ENCODE results near the gene POLR3H.
"Not testable (repeated sequence)": the region's sequence is repeated elsewhere in the genome, so short reads cannot be mapped to it uniquely, and the experiment has no call there.

Gene POLR3H

GRCh38 chr22:41543854-41544670 lies at the start of gene POLR3H:
Gene POLR3H (minus strand): TSS chr22:41544470. CDS start chr22:41544101, 369 bp downstream.
- DNase-seq, result peak; percentile 97

GRCh38 chr22:41593336-41593960 lies 49.2 kb upstream of the POLR3H start:
- not testable (repeated sequence) for DNase-seq

GRCh38 chr22:41589391-41590241 lies 45.3 kb upstream of the POLR3H start, which contains the start of gene PMM1:
Gene PMM1 (minus strand): TSS chr22:41589840. CDS start chr22:41589805, 35 bp downstream.
- peak; percentile 99 for DNase-seq

GRCh38 chr22:41587347-41587723 lies 43.1 kb upstream of the POLR3H start:
- DNase-seq, result no peak

GRCh38 chr22:41585898-41586297 lies 41.6 kb upstream of the POLR3H start:
- DNase-seq, result no peak

- no peak for DNase-seq
These were observed 40.6 kb upstream of the POLR3H start for GRCh38 chr22:41584881-41585280.

- no peak for DNase-seq
These were observed 38.4 kb upstream of the POLR3H start for GRCh38 chr22:41582694-41583093.

- no peak for DNase-seq
These were observed 35.7 kb upstream of the POLR3H start for GRCh38 chr22:41579997-41580355.

GRCh38 chr22:41579297-41579996 lies 35.2 kb upstream of the POLR3H start:
- DNase-seq, result no peak

- no peak for DNase-seq
These were observed 34.5 kb upstream of the POLR3H start for GRCh38 chr22:41578818-41579217.

GRCh38 chr22:41578114-41578513 lies 33.8 kb upstream of the POLR3H start:
- DNase-seq, result no peak

- no peak for DNase-seq
These were observed 32.6 kb upstream of the POLR3H start for GRCh38 chr22:41576877-41577276.

GRCh38 chr22:41575533-41575932 lies 31.3 kb upstream of the POLR3H start:
- DNase-seq, result no peak

- DNase-seq, result no peak
These were observed 30.6 kb upstream of the POLR3H start for GRCh38 chr22:41574847-41575381.

- DNase-seq, result no peak
These were observed 29.4 kb upstream of the POLR3H start for GRCh38 chr22:41573677-41574076.

GRCh38 chr22:41572305-41572704 lies 28.0 kb upstream of the POLR3H start:
- not testable (repeated sequence) for DNase-seq

- no peak for DNase-seq
These were observed 27.5 kb upstream of the POLR3H start for GRCh38 chr22:41571786-41572185.

GRCh38 chr22:41570221-41570620 lies 26.0 kb upstream of the POLR3H start:
- DNase-seq, result no peak

GRCh38 chr22:41568811-41569210 lies 24.5 kb upstream of the POLR3H start:
- DNase-seq, result no peak

- no peak for DNase-seq
These were observed 23.2 kb upstream of the POLR3H start for GRCh38 chr22:41567512-41567768.

- DNase-seq, result peak in 1 of 2 experiments; percentile 43
These were observed 21.3 kb upstream of the POLR3H start for GRCh38 chr22:41565403-41566054.

- no peak for DNase-seq
These were observed 20.3 kb upstream of the POLR3H start for GRCh38 chr22:41564563-41564962.
